ENCODE data around the gene REST. TPM values are rescaled to one million over a fixed set of nuclear protein-coding genes. Genes with fewer than 3 reads are reported as not detected.
"Not testable (repeated sequence)": the region's sequence is repeated elsewhere in the genome, so short reads cannot be mapped to it uniquely, and the experiment has no call there.

REST gene
- total RNA-seq, 2 experiments from 2014 or later = 40.2 to 42.0 TPM

GRCh38 chr4:56906489-56907393 lies 959 bp upstream of the REST start:
- POLR2A ChIA-PET = interaction anchor here (0.5 to 3.4 kb wide), 6 partner anchors 56 to 519 kb away, joined by 3 to 42 read pairs (median 4); partner anchors contain the start of genes AASDH, NOA1, PAICS and POLR2B

GRCh38 chr4:56908206-56909085 lies 746 bp downstream of the REST start:
- POLR2A ChIA-PET = interaction anchor here (0.6 to 3.4 kb wide), 5 partner anchors 11 to 521 kb away, joined by 3 to 42 read pairs (median 6); partner anchors contain the start of genes AASDH, NOA1, PAICS and POLR2B
- CTCF ChIA-PET = interaction anchor here (0.6 to 1.6 kb wide), 6 partner anchors 14 to 472 kb away, joined by 3 to 10 read pairs (median 3); partner anchors contain the start of genes NOA1 and PAICS

More at GRCh38 chr4:56906489-56907393, 959 bp upstream of the REST start:
- CTCF ChIA-PET = interaction anchor here (1.1 kb wide), 1 partner anchor 71 kb away, joined by 11 read pairs; the partner anchor contains the start of genes NOA1 and POLR2B

GRCh38 chr4:56909086-56909894 lies 1.6 kb downstream of the REST start:
- POLR2A ChIA-PET = interaction anchor here (0.6 to 3.4 kb wide), 7 partner anchors 11 to 522 kb away, joined by 3 to 42 read pairs (median 5); partner anchors contain the start of genes AASDH, NOA1, PAICS and POLR2B

GRCh38 chr4:56910172-56910967 lies 2.7 kb downstream of the REST start:
- POLR2A ChIA-PET = interaction anchor here (0.9 to 3.4 kb wide), 2 partner anchors 69 to 255 kb away, joined by 3 to 42 read pairs; partner anchors contain the start of genes NOA1 and POLR2B
- CTCF ChIA-PET = interaction anchor here (1.6 kb wide), 1 partner anchor 474 kb away, joined by 6 read pairs; the partner anchor contains the start of gene PAICS

More at GRCh38 chr4:56909086-56909894, 1.6 kb downstream of the REST start:
- CTCF ChIA-PET = interaction anchor here (0.9 to 1.6 kb wide), 5 partner anchors 13 to 473 kb away, joined by 3 to 10 read pairs (median 3); partner anchors contain the start of genes NOA1 and PAICS

GRCh38 chr4:56914336-56914735 lies 6.6 kb downstream of the REST start:
- POLR2A ChIA-PET = no interaction called here
- CTCF ChIA-PET = no interaction called here

- CTCF ChIA-PET, POLR2A ChIA-PET: not testable (repeated sequence)
These were observed 7.3 kb downstream of the REST start for GRCh38 chr4:56914977-56915376.

- ChIA-PET CTCF (no interaction called here), POLR2A (interaction anchor here (0.6 kb wide), 1 partner anchor 539 kb away, joined by 3 read pairs; no protein-coding TSS in a partner anchor)
These were observed 19.5 kb downstream of the REST start for GRCh38 chr4:56927196-56927595.

- POLR2A ChIA-PET = no interaction called here
- CTCF ChIA-PET = no interaction called here
These were observed 22.9 kb downstream of the REST start for GRCh38 chr4:56930638-56931037.

GRCh38 chr4:56931924-56932323 lies 24.2 kb downstream of the REST start:
- ChIA-PET CTCF (interaction anchor here (1.2 kb wide), 1 partner anchor 23 kb away, joined by 3 read pairs; no protein-coding TSS in a partner anchor), POLR2A (no interaction called here)

GRCh38 chr4:56937262-56937661 lies 29.6 kb downstream of the REST start:
- ChIA-PET POLR2A (no interaction called here), CTCF (no interaction called here)

- POLR2A ChIA-PET, CTCF ChIA-PET: not testable (repeated sequence)
These were observed 32.1 kb downstream of the REST start for GRCh38 chr4:56939826-56940225.

- ChIA-PET CTCF (no interaction called here), POLR2A (no interaction called here)
These were observed 32.7 kb downstream of the REST start for GRCh38 chr4:56940403-56940802.

- ChIA-PET POLR2A (no interaction called here), CTCF (no interaction called here)
These were observed 33.3 kb downstream of the REST start for GRCh38 chr4:56940971-56941370.

- POLR2A ChIA-PET = no interaction called here
- CTCF ChIA-PET = no interaction called here
These were observed 33.7 kb downstream of the REST start for GRCh38 chr4:56941403-56941802.

GRCh38 chr4:56953680-56954520 lies 46.2 kb downstream of the REST start:
- POLR2A ChIA-PET = interaction anchor here (0.7 kb wide), 1 partner anchor 18 kb away, joined by 4 read pairs; no protein-coding TSS in a partner anchor
- CTCF ChIA-PET = no interaction called here

- ChIA-PET POLR2A (no interaction called here), CTCF (no interaction called here)
These were observed 50.4 kb downstream of the REST start for GRCh38 chr4:56958111-56958517.

GRCh38 chr4:56959100-56959499 lies 51.4 kb downstream of the REST start:
- CTCF ChIA-PET = no interaction called here
- POLR2A ChIA-PET = no interaction called here

All from activated CD8-positive, alpha-beta memory T cell treated with anti-CD3 and anti-CD28 coated beads for 36 hours (primary cell).